ENCODE results near the gene CNOT11. TPM values are rescaled to one million over a fixed set of nuclear protein-coding genes. Genes with fewer than 3 reads are reported as not detected.

The CNOT11 gene
- total and polyA plus RNA-seq, 2 of the 8 experiments (the other 6 are each of a cell fraction or from before 2014, with no cell fraction given), result 41.5 to 54.6 TPM

GRCh38 chr2:101204400-101205115 is 48.1 kb upstream of the CNOT11 start:
- TF ChIP-seq SP2 (IDR thresholded peaks at IDR 0.05; ENCODE audit: low read length) (no peak), RXRA (IDR thresholded peaks at IDR 0.05; ENCODE audit: insufficient read depth, low read depth, low read length) (no peak), TCF12 (IDR thresholded peaks at IDR 0.05; ENCODE audit: low read depth, low read length) (no peak), ATF3 (IDR thresholded peaks at IDR 0.05; ENCODE audit: insufficient read depth, low read depth, low read length) (no peak), RBBP5 (IDR thresholded peaks at IDR 0.05; ENCODE audit: borderline replicate concordance, low read depth, low read length) (no peak), POLR2A (IDR thresholded peaks at IDR 0.05; ENCODE audit: control extremely low read depth in 1 of 2, low read depth in 2 of 2, low read length in 2 of 2) (no peak)
- no peak overlapping the region for H4K8ac ChIP-seq (ENCODE audit: extremely low read depth, insufficient read depth, low read length)
- FAIRE-seq (no peak), DNase-seq (ENCODE audit: low read depth in 1 of 2, low spot score in 2 of 2) (no peak)
- no peak overlapping the region for H3K18ac ChIP-seq (ENCODE audit: extremely low read depth, low read length)
- H2BK20ac ChIP-seq (ENCODE audit: low read length), result no peak overlapping the region
- H2BK15ac ChIP-seq (ENCODE audit: low read length), result no peak overlapping the region
- H4K91ac ChIP-seq (replicated peaks; ENCODE audit: insufficient read length, low read length), result no peak overlapping the region
- CTCF ChIA-PET (ENCODE audit: partially characterized antibody), result interaction anchor here (0.6 to 9.5 kb wide), 29 partner anchors 12 to 201 kb away, joined by 3 to 136 read pairs (median 4); partner anchors contain the start of gene TBC1D8
- H3K23ac ChIP-seq (ENCODE audit: insufficient read length), result no peak overlapping the region
- no peaks in the 10 kb centered on the region for H3K4me1 ChIP-seq (replicated peaks in 1 of 4; ENCODE audit: control insufficient read depth in 3 of 4, insufficient read depth in 4 of 4, low read length in 3 of 4)
- H3K4me3 ChIP-seq (ENCODE audit: extremely low read depth in 1 of 4, insufficient read depth in 2 of 4, low read depth in 3 of 4, low read length in 4 of 4), result no peak overlapping the region
- no peak overlapping the region for H3K9ac ChIP-seq (replicated peaks in 1 of 4; ENCODE audit: extremely low read depth in 1 of 4, low read depth in 3 of 4, low read length in 3 of 4)
- H2BK120ac ChIP-seq (replicated peaks; ENCODE audit: low read depth, low read length), result no peak overlapping the region
- H3K14ac ChIP-seq (ENCODE audit: insufficient read length), result no peak overlapping the region
- POLR2A ChIA-PET (ENCODE audit: partially characterized antibody), result interaction anchor here (1.1 to 1.9 kb wide), 4 partner anchors 13 to 201 kb away, joined by 3 to 8 read pairs (median 4); no protein-coding TSS in a partner anchor
- H3K56ac ChIP-seq (replicated peaks; ENCODE audit: insufficient read length, low read depth, low read length), result no peak overlapping the region
- no peaks in the 10 kb centered on the region for H3K79me1 ChIP-seq (ENCODE audit: low read depth, low read length)
- no peaks in the 10 kb centered on the region; a peak in 1 of 4 replicates for H3K9me3 ChIP-seq (ENCODE audit: insufficient read depth in 2 of 2, low read depth in 1 of 2, low read length in 1 of 2)
- no peak overlapping the region for H2AFZ ChIP-seq (ENCODE audit: low read length)
- no peak overlapping the region for H2BK12ac ChIP-seq (ENCODE audit: low read depth, low read length)
- H2BK5ac ChIP-seq (ENCODE audit: low read depth, low read length), result no peak overlapping the region
- no peak overlapping the region for H3K4ac ChIP-seq (replicated peaks; ENCODE audit: insufficient read length, low read depth, low read length)
- no peak overlapping the region for H3K27ac ChIP-seq (ENCODE audit: low read depth, low read length)
- H4K20me1 ChIP-seq (replicated peaks in 1 of 2; ENCODE audit: control insufficient read depth in 1 of 2, insufficient read depth in 2 of 2, low read length in 2 of 2), result no peaks in the 10 kb centered on the region
- no peak overlapping the region for H4K5ac ChIP-seq (ENCODE audit: insufficient read length, low read depth, low read length)
- H3K27me3 ChIP-seq (replicated peaks in 1 of 4; ENCODE audit: control insufficient read depth in 3 of 4, extremely low read depth in 1 of 4, insufficient read depth in 3 of 4, low read length in 3 of 4), result no peaks in the 10 kb centered on the region
- 92% methylated on average over 4 of the region's 4 CpGs; no CpG with 5 or more reads in 1 of the 2 experiments for WGBS, 2 experiments (ENCODE audit: extremely low coverage in 1 of 2, insufficient coverage in 1 of 2, insufficient read length in 1 of 2, insufficient replicate concordance in 2 of 2, low coverage in 1 of 2, low lambda C conversion rate in 2 of 2, missing lambda C conversion rate in 1 of 2)
- no peaks in the 10 kb centered on the region for H3K36me3 ChIP-seq (ENCODE audit: control insufficient read depth in 2 of 4, insufficient read depth in 4 of 4, low read length in 3 of 4)
- H2AK5ac ChIP-seq (ENCODE audit: low read depth, low read length), result no peak overlapping the region
- no peak overlapping the region for H3K4me2 ChIP-seq (ENCODE audit: insufficient read depth in 1 of 2, low read depth in 2 of 2, low read length in 2 of 2)
- no peaks in the 10 kb centered on the region for H3K23me2 ChIP-seq (ENCODE audit: low read depth, low read length)
- no peaks in the 10 kb centered on the region for H3K79me2 ChIP-seq (ENCODE audit: control insufficient read depth in 1 of 2, insufficient read depth in 2 of 2, low read length in 2 of 2)
